Measurements from ENCODE around the gene FBXW11. TPM values are rescaled to one million over a fixed set of nuclear protein-coding genes. Genes with fewer than 3 reads are reported as not detected.
A peak's percentile ranks its signal among the peaks of the same experiment; 100 is the strongest.
"Not testable (repeated sequence)": the region's sequence is repeated elsewhere in the genome, so short reads cannot be mapped to it uniquely, and the experiment has no call there.

Gene FBXW11
- total and polyA plus RNA-seq, 8 donors, result 47.6 to 56.9 (median 54.4) TPM

GRCh38 chr5:171945066-171945465 lies 61.4 kb downstream of the FBXW11 start:
- TF ChIP-seq CTCF (IDR thresholded peaks at IDR 0.05), result no peak
- Histone ChIP-seq H3K4me3 (no peak overlapping the region), H3K9me3 (no peaks in the 10 kb centered on the region), H3K36me3 (no peaks in the 10 kb centered on the region), H3K27ac (no peak overlapping the region), H3K4me1 (peaks cover 10 to 31% of the 10 kb centered on the region in 2 donors), H3K27me3 (no peaks in the 10 kb centered on the region)
- intact Hi-C loops (cut with DNase I), result no loop called here
- DNase-seq (no peak), ATAC-seq (no peak)

- intact Hi-C loops (cut with DNase I); H3K9me3 ChIP-seq; H3K36me3 ChIP-seq; DNase-seq; H3K4me3 ChIP-seq; H3K27ac ChIP-seq; ATAC-seq; H3K27me3 ChIP-seq: not testable (repeated sequence)
- H3K4me1 ChIP-seq, result peaks cover 14 to 37% of the 10 kb centered on the region in 2 donors
Measured at GRCh38 chr5:171942112-171942516, 64.3 kb downstream of the FBXW11 start.

GRCh38 chr5:171941675-171942074 lies 64.8 kb downstream of the FBXW11 start:
- H3K4me3 ChIP-seq; H3K9me3 ChIP-seq; intact Hi-C loops (cut with DNase I); H3K27ac ChIP-seq; H3K27me3 ChIP-seq; H3K36me3 ChIP-seq: not testable (repeated sequence)
- ATAC-seq (peak; percentile 58), DNase-seq (peak in 1 of 4 donors; percentile 41)
- H3K4me1 ChIP-seq, result peaks cover 14 to 37% of the 10 kb centered on the region in 2 donors

- H3K9me3 ChIP-seq; H3K27me3 ChIP-seq; intact Hi-C loops (cut with DNase I); H3K4me3 ChIP-seq; DNase-seq; H3K36me3 ChIP-seq: not testable (repeated sequence)
- peak overlapping the region in 1 of 2 donors; percentile 61 for H3K27ac ChIP-seq
- H3K4me1 ChIP-seq, result peaks cover 14 to 37% of the 10 kb centered on the region in 2 donors
- ATAC-seq, result peak; percentile 4
Measured at GRCh38 chr5:171941275-171941674, 65.2 kb downstream of the FBXW11 start.

- Histone ChIP-seq H3K36me3 (no peaks in the 10 kb centered on the region), H3K27ac (peak overlapping the region; percentile 57 to 61), H3K27me3 (no peaks in the 10 kb centered on the region), H3K4me1 (peaks cover 14 to 31% of the 10 kb centered on the region in 2 donors), H3K4me3 (no peak overlapping the region), H3K9me3 (peaks cover 0 to 2% of the 10 kb centered on the region in 2 donors)
- ATAC-seq (peak; percentile 14), DNase-seq (no peak)
- intact Hi-C loops (cut with DNase I), result no loop called here
- TF ChIP-seq CTCF (IDR thresholded peaks at IDR 0.05), result no peak
Measured at GRCh38 chr5:171939951-171940350, 66.5 kb downstream of the FBXW11 start.

GRCh38 chr5:171938358-171938757 lies 68.1 kb downstream of the FBXW11 start:
- H3K4me1 ChIP-seq, result peaks cover 14 to 28% of the 10 kb centered on the region in 2 donors
- DNase-seq (no peak), ATAC-seq (no peak)
- H3K27me3 ChIP-seq, result no peaks in the 10 kb centered on the region
- no peak overlapping the region for H3K4me3 ChIP-seq
- intact Hi-C loops (cut with DNase I), result no loop called here
- peak overlapping the region in 1 of 2 donors; percentile 61 for H3K27ac ChIP-seq
- no peak for TF ChIP-seq CTCF (IDR thresholded peaks at IDR 0.05)
- no peaks in the 10 kb centered on the region for H3K36me3 ChIP-seq
- H3K9me3 ChIP-seq, result peaks cover 0 to 11% of the 10 kb centered on the region in 2 donors

GRCh38 chr5:171937351-171937750 lies 69.1 kb downstream of the FBXW11 start:
- Histone ChIP-seq H3K27me3 (no peaks in the 10 kb centered on the region), H3K4me1 (peaks cover 14 to 18% of the 10 kb centered on the region in 2 donors), H3K36me3 (no peaks in the 10 kb centered on the region), H3K9me3 (peaks cover 0 to 11% of the 10 kb centered on the region in 2 donors), H3K27ac (no peak overlapping the region), H3K4me3 (no peak overlapping the region)
- DNase-seq, result no peak
- intact Hi-C loops (cut with DNase I), result no loop called here
- no peak for TF ChIP-seq CTCF (IDR thresholded peaks at IDR 0.05)
- no peak for ATAC-seq

Measured in left lung (tissue), 10 donors.